H9 (cell line): ENCODE data around the gene HOXA7. TPM values are rescaled to one million over a fixed set of nuclear protein-coding genes. Genes with fewer than 3 reads are reported as not detected.

ENCODE experiments used
- DNase-seq: peaks from one replicate; pipeline ENCODE4 v3.0.0-alpha.2; 2017
- H2AFZ ChIP-seq: one replicate; pipeline ENCODE4 v1.6.1; 2013; ENCODE audit warnings: mild to moderate bottlenecking, low read length, control low read depth, moderate library complexity
- H2AK5ac ChIP-seq: 2 replicates; pipeline ENCODE4 v1.6.1; 2013; ENCODE audit warnings: low read length, control low read depth, mixed read lengths; ENCODE audit not compliant: insufficient read length
- H2BK120ac ChIP-seq: one replicate; pipeline ENCODE4 v1.6.1; 2013; ENCODE audit warnings: low read depth, mild to moderate bottlenecking, low read length, control low read depth, inconsistent platforms; ENCODE audit not compliant: poor library complexity, severe bottlenecking
- H2BK12ac ChIP-seq: 2 replicates; pipeline ENCODE4 v1.6.1; 2013; ENCODE audit warnings: low read length, control low read depth, mixed read lengths, low read depth; ENCODE audit not compliant: insufficient read length
- H2BK15ac ChIP-seq: 2 replicates; pipeline ENCODE4 v1.6.1; 2013; ENCODE audit warnings: low read depth, low read length, control low read depth
- H2BK20ac ChIP-seq: one replicate; pipeline ENCODE4 v1.6.1; 2013; ENCODE audit warnings: low read depth, mild to moderate bottlenecking, low read length, control low read depth, inconsistent platforms; ENCODE audit not compliant: poor library complexity, severe bottlenecking
- H2BK5ac ChIP-seq: 2 replicates; pipeline ENCODE4 v1.6.1; 2013; ENCODE audit warnings: low read length, control low read depth, mixed read lengths; ENCODE audit not compliant: insufficient read length
- H3K14ac ChIP-seq: 2 replicates; pipeline ENCODE4 v1.6.1; 2013; ENCODE audit warnings: low read length, control low read depth; ENCODE audit not compliant: insufficient read depth
- H3K18ac ChIP-seq: 2 replicates; pipeline ENCODE4 v1.6.1; 2013; ENCODE audit warnings: low read depth, mild to moderate bottlenecking, mixed read lengths, low read length, control low read depth; ENCODE audit not compliant: insufficient read length
- H3K23ac ChIP-seq: 2 replicates; pipeline ENCODE4 v1.6.1; 2013; ENCODE audit warnings: low read length, control low read depth, mixed read lengths, low read depth; ENCODE audit not compliant: insufficient read length
- H3K23me2 ChIP-seq: 2 replicates; pipeline ENCODE4 v1.6.1; 2013; ENCODE audit warnings: low read depth, mild to moderate bottlenecking, mixed read lengths, low read length, control low read depth; ENCODE audit not compliant: insufficient read length, poor library complexity, severe bottlenecking
- H3K27ac ChIP-seq: 2 replicates; pipeline ENCODE4 v1.5.1; 2013; ENCODE audit warnings: low read length, control low read depth, mixed read lengths, low read depth; ENCODE audit not compliant: insufficient read length
- H3K27me3 ChIP-seq: 2 replicates; pipeline ENCODE4 v1.6.1; 2013; ENCODE audit warnings: low read length, control low read depth, inconsistent platforms; ENCODE audit not compliant: insufficient read depth
- H3K4ac ChIP-seq: 2 replicates; pipeline ENCODE4 v1.6.1; 2013; ENCODE audit warnings: low read depth, mild to moderate bottlenecking, control low read depth, inconsistent platforms, low read length, moderate library complexity
- H3K4me1 ChIP-seq: 2 replicates; pipeline ENCODE4 v1.6.1; 2013; ENCODE audit warnings: low read length, control low read depth, inconsistent platforms; ENCODE audit not compliant: insufficient read depth
- H3K4me2 ChIP-seq: 2 replicates; pipeline ENCODE4 v1.6.1; 2013; ENCODE audit warnings: low read length, control low read depth, mixed read lengths; ENCODE audit not compliant: insufficient read length, insufficient read depth
- H3K56ac ChIP-seq: 2 replicates; pipeline ENCODE4 v1.6.1; 2013; ENCODE audit warnings: low read depth, mild to moderate bottlenecking, mixed read lengths, low read length, control low read depth; ENCODE audit not compliant: insufficient read length
- H3K79me1 ChIP-seq: 2 replicates; pipeline ENCODE4 v1.6.1; 2013; ENCODE audit warnings: low read depth, mild to moderate bottlenecking, moderate library complexity, low read length, control low read depth, inconsistent platforms; ENCODE audit not compliant: insufficient read depth, poor library complexity, severe bottlenecking
- H3K79me2 ChIP-seq: 2 replicates; pipeline ENCODE4 v1.6.1; 2013; ENCODE audit warnings: low read length, control low read depth, inconsistent platforms; ENCODE audit not compliant: insufficient read depth
- H3K9ac ChIP-seq: 2 replicates; pipeline ENCODE4 v1.6.1; 2013; ENCODE audit warnings: low read length, control low read depth, mixed read lengths; ENCODE audit not compliant: insufficient read length; ENCODE audit errors: extremely low read depth
- H3K9me3 ChIP-seq: one replicate; pipeline ENCODE4 v1.6.1; 2013; ENCODE audit warnings: low read depth, low read length, inconsistent platforms; ENCODE audit not compliant: control insufficient read depth
- H3T11ph ChIP-seq: one replicate; pipeline ENCODE4 v1.6.1; 2013; ENCODE audit warnings: mild to moderate bottlenecking, low read length, control low read depth, inconsistent platforms
- H4K20me1 ChIP-seq: one replicate; pipeline ENCODE4 v1.6.1; 2013; ENCODE audit not compliant: control insufficient read depth, insufficient read length, insufficient read depth
- H4K5ac ChIP-seq: 2 replicates; pipeline ENCODE4 v1.6.1; 2013; ENCODE audit warnings: low read depth, mild to moderate bottlenecking, mixed read lengths, low read length, control low read depth; ENCODE audit not compliant: insufficient read length
- H4K8ac ChIP-seq: replicated peaks from 2 replicates; pipeline ENCODE4 v1.6.1; 2013; ENCODE audit warnings: low read length, control low read depth, mixed read lengths, low read depth; ENCODE audit not compliant: insufficient read length
- H4K91ac ChIP-seq: 2 replicates; pipeline ENCODE4 v1.6.1; 2013; ENCODE audit warnings: low read depth, mild to moderate bottlenecking, moderate library complexity, mixed read lengths, low read length, control low read depth; ENCODE audit not compliant: insufficient read length
- H3K27ac Mint-ChIP-seq, 3 experiments: 2 replicates in 2 of 3; 3 replicates in 1 of 3; pipeline ENCODE4 v1.8.0; 2020 to 2021; ENCODE audit warnings: mixed read lengths in 3 of 3, mild to moderate bottlenecking in 1 of 3, moderate library complexity in 1 of 3
- H3K27me3 Mint-ChIP-seq: 2 replicates; pipeline ENCODE4 v1.8.0; 2021; ENCODE audit warnings: low read depth, mild to moderate bottlenecking, moderate library complexity, mixed read lengths
- H3K36me3 Mint-ChIP-seq, 3 experiments: 2 replicates in 2 of 3; 3 replicates in 1 of 3; pipeline ENCODE4 v1.8.0; 2020 to 2021; ENCODE audit warnings: low read depth in 3 of 3, mixed read lengths in 3 of 3; ENCODE audit not compliant: insufficient read depth in 1 of 3
- H3K4me1 Mint-ChIP-seq, 2 experiments: 2 replicates each; pipeline ENCODE4 v1.8.0; 2020; ENCODE audit warnings: mixed read lengths in 2 of 2
- H3K4me3 Mint-ChIP-seq, 2 experiments: 2 replicates in 1 of 2; 3 replicates in 1 of 2; pipeline ENCODE4 v1.8.0; 2020 to 2021; ENCODE audit warnings: mild to moderate bottlenecking in 2 of 2, mixed read lengths in 2 of 2, moderate library complexity in 1 of 2
- H3K9me3 Mint-ChIP-seq, 2 experiments: 2 replicates in 1 of 2; 3 replicates in 1 of 2; pipeline ENCODE4 v1.8.0; 2020; ENCODE audit warnings: mild to moderate bottlenecking in 2 of 2, mixed read lengths in 2 of 2, moderate library complexity in 1 of 2
- WGBS: extraction: QIAGEN DNeasy Blood & Tissue Kit; methylation state at CpG from one replicate; pipeline ENCODE4 v1.1.7; 2013; ENCODE audit warnings: missing lambda C conversion rate, low lambda C conversion rate, mixed read lengths; ENCODE audit not compliant: insufficient read length; ENCODE audit errors: extremely low coverage; 5-methylcytosine and 5-hydroxymethylcytosine counted together
- total RNA-seq: library from RNA; stranded (reverse); gene quantifications from 2 replicates; pipeline ENCODE4 v1.2.1, GENCODE V29; 2021
- TF ChIP-seq, protein P1 (sequence below): fragments of 200-600 bp; sonication (generic); conservative IDR thresholded peaks from 3 replicates; pipeline ENCODE4 v1.8.0; 2021; ENCODE audit warnings: antibody characterized with exemption, mild to moderate bottlenecking

Gene HOXA7
- total RNA-seq, 1 experiment from 2014 or later: not detected

DNA sequence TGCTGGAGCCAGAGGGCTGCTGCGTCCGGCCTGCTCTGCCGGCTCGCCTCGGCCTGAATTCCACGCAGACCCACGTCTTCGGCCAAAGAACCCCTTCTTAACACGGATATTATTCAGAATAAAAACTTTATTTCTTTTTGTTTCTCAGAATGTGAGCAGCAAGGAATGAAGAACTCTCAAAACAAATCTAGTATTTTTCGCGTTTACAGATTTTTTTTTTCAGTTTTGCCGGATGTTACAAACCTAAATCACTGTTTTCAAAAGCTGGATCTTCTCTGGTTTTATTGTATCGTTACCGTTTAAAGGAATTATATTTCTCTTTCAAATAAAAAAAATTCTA, 49.6 kb downstream of the HOXA7 start:
- H3K79me2 ChIP-seq: no peaks in the 10 kb centered on the region
- Mint-ChIP-seq H3K36me3 (no peaks in the 10 kb centered on the region; a peak in 1 of 7 replicates), H3K27me3 (peaks cover 100% of the 10 kb centered on the region), H3K4me1 (peaks cover 7 to 27% of the 10 kb centered on the region in 2 experiments), H3K9me3 (peaks cover 6 to 7% of the 10 kb centered on the region in 2 experiments; a peak in 4 of 5 replicates), H3K27ac (no peak overlapping the region), H3K4me3 (no peak overlapping the region)
- no peak overlapping the region for H3K27ac ChIP-seq
- H3K9ac ChIP-seq: no peak overlapping the region
- WGBS: no CpG with 5 or more reads among the region's 14 CpGs
- no peak overlapping the region for H3T11ph ChIP-seq
- H2BK5ac ChIP-seq: no peak overlapping the region
- H3K23ac ChIP-seq: no peak overlapping the region
- no peak overlapping the region for H3K56ac ChIP-seq
- H3K4me2 ChIP-seq: no peak overlapping the region
- peaks cover 2% of the 10 kb centered on the region for H4K20me1 ChIP-seq
- H3K4ac ChIP-seq: no peak overlapping the region
- H3K9me3 ChIP-seq: no peaks in the 10 kb centered on the region
- peaks cover 100% of the 10 kb centered on the region for H3K27me3 ChIP-seq
- no peak overlapping the region for H4K8ac ChIP-seq
- no peaks in the 10 kb centered on the region for H3K79me1 ChIP-seq
- H2BK12ac ChIP-seq: no peak overlapping the region
- H2BK120ac ChIP-seq: no peak overlapping the region
- no peak overlapping the region for H2AK5ac ChIP-seq
- H2BK20ac ChIP-seq: no peak overlapping the region
- H4K5ac ChIP-seq: no peak overlapping the region
- no peak overlapping the region for H3K18ac ChIP-seq
- H3K23me2 ChIP-seq: no peaks in the 10 kb centered on the region
- H2AFZ ChIP-seq: no peak overlapping the region
- no peak overlapping the region for H2BK15ac ChIP-seq
- TF ChIP-seq, protein P1, sequence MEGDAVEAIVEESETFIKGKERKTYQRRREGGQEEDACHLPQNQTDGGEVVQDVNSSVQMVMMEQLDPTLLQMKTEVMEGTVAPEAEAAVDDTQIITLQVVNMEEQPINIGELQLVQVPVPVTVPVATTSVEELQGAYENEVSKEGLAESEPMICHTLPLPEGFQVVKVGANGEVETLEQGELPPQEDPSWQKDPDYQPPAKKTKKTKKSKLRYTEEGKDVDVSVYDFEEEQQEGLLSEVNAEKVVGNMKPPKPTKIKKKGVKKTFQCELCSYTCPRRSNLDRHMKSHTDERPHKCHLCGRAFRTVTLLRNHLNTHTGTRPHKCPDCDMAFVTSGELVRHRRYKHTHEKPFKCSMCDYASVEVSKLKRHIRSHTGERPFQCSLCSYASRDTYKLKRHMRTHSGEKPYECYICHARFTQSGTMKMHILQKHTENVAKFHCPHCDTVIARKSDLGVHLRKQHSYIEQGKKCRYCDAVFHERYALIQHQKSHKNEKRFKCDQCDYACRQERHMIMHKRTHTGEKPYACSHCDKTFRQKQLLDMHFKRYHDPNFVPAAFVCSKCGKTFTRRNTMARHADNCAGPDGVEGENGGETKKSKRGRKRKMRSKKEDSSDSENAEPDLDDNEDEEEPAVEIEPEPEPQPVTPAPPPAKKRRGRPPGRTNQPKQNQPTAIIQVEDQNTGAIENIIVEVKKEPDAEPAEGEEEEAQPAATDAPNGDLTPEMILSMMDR: no peak
- DNase-seq: no peak
- H3K14ac ChIP-seq: no peak overlapping the region
- H4K91ac ChIP-seq: no peak overlapping the region
- no peaks in the 10 kb centered on the region for H3K4me1 ChIP-seq
